CD14-positive monocyte (primary cell): ENCODE data around the gene EPB41L5. TPM values are rescaled to one million over a fixed set of nuclear protein-coding genes. Genes with fewer than 3 reads are reported as not detected.
"Not testable (repeated sequence)": the region's sequence is repeated elsewhere in the genome, so short reads cannot be mapped to it uniquely, and the experiment has no call there.

Experiments used
- DNase-seq, 3 donors: peaks; one replicate each; pipeline ENCODE4 v3.0.0-alpha.2; 2011 to 2022
- H2AFZ ChIP-seq: 2 replicates; pipeline ENCODE4 v1.6.0; 2012; ENCODE audit warnings: mild to moderate bottlenecking, low read depth, low read length, inconsistent platforms; ENCODE audit not compliant: insufficient read depth, poor library complexity, severe bottlenecking
- H3K27ac ChIP-seq, 2 donors: 1 replicate in 1 of 2; 2 replicates in 1 of 2; pipeline ENCODE4 v1.5.1; 2012 to 2013; ENCODE audit warnings: low read length in 2 of 2, control low read depth in 1 of 2, inconsistent platforms in 1 of 2, low read depth in 1 of 2, mild to moderate bottlenecking in 1 of 2
- H3K27me3 ChIP-seq, 2 donors: one replicate each; pipeline versions ENCODE4 v1.6.0 to v1.6.1; 2011 to 2013; ENCODE audit warnings: low read length in 2 of 2; ENCODE audit not compliant: control insufficient read depth in 2 of 2, insufficient read depth in 2 of 2
- H3K36me3 ChIP-seq, 2 donors: replicated peaks in 1 of 2; 1 replicate in 1 of 2; 2 replicates in 1 of 2; pipeline versions ENCODE4 v1.5.1 to v1.6.1; 2012 to 2013; ENCODE audit warnings: low read length in 2 of 2, control low read depth in 1 of 2, inconsistent platforms in 1 of 2, mild to moderate bottlenecking in 1 of 2; ENCODE audit not compliant: insufficient read depth in 2 of 2, control insufficient read depth in 1 of 2
- H3K4me1 ChIP-seq, 2 donors: 1 replicate in 1 of 2; 2 replicates in 1 of 2; pipeline versions ENCODE4 v1.5.1 to v1.6.1; 2012 to 2013; ENCODE audit warnings: low read length in 2 of 2, control low read depth in 1 of 2, inconsistent platforms in 1 of 2, mild to moderate bottlenecking in 1 of 2, moderate library complexity in 1 of 2; ENCODE audit not compliant: insufficient read depth in 2 of 2, control insufficient read depth in 1 of 2
- H3K4me2 ChIP-seq: replicated peaks from 2 replicates; pipeline ENCODE3; 2012; ENCODE audit warnings: low read length, moderate library complexity, mild to moderate bottlenecking; ENCODE audit not compliant: poor library complexity, severe bottlenecking; ENCODE audit errors: extremely low read depth
- H3K4me3 ChIP-seq, 3 experiments: fragments of 200-600 bp in 1 of 3; sonication (generic) in 1 of 3; replicated peaks in 1 of 3; 1 replicate in 2 of 3; 2 replicates in 1 of 3; pipeline ENCODE4 v1.5.1; 2011 to 2013; ENCODE audit warnings: low read length in 3 of 3, mild to moderate bottlenecking in 3 of 3, control low read depth in 2 of 3, low read depth in 2 of 3, inconsistent platforms in 1 of 3, moderate library complexity in 1 of 3
- H3K79me2 ChIP-seq: 2 replicates; pipeline ENCODE4 v1.6.0; 2012; ENCODE audit warnings: mild to moderate bottlenecking, control low read depth, inconsistent platforms, low read length, moderate library complexity; ENCODE audit not compliant: insufficient read depth
- H3K9ac ChIP-seq: 2 replicates; pipeline ENCODE4 v1.6.0; 2017; ENCODE audit warnings: low read length, mild to moderate bottlenecking; ENCODE audit not compliant: insufficient read depth, poor library complexity, severe bottlenecking
- H3K9me3 ChIP-seq, 2 donors: replicated peaks in 1 of 2; 1 replicate in 1 of 2; 2 replicates in 1 of 2; pipeline versions ENCODE4 v1.5.1 to v1.6.1; 2012 to 2013; ENCODE audit warnings: low read length in 2 of 2, control low read depth in 1 of 2; ENCODE audit not compliant: control insufficient read depth in 1 of 2, insufficient read depth in 1 of 2
- H4K20me1 ChIP-seq: 2 replicates; pipeline ENCODE4 v1.6.0; 2012; ENCODE audit warnings: mild to moderate bottlenecking, low read length, control low read depth, moderate library complexity; ENCODE audit not compliant: insufficient read depth
- H3K27ac Mint-ChIP-seq, 7 donors: one replicate each; pipeline ENCODE4 v1.8.0; 2020; ENCODE audit warnings: mild to moderate bottlenecking in 7 of 7, mixed read lengths in 7 of 7, moderate library complexity in 6 of 7, inconsistent platforms in 2 of 7
- H3K27me3 Mint-ChIP-seq, 3 donors: one replicate each; pipeline ENCODE4 v1.8.0; 2021 to 2022; ENCODE audit warnings: low read depth in 3 of 3, mild to moderate bottlenecking in 3 of 3, mixed read lengths in 3 of 3, moderate library complexity in 3 of 3, inconsistent platforms in 1 of 3
- H3K36me3 Mint-ChIP-seq, 2 donors: one replicate each; pipeline ENCODE4 v1.8.0; 2020; ENCODE audit warnings: mixed read lengths in 2 of 2, inconsistent platforms in 1 of 2, mild to moderate bottlenecking in 1 of 2
- H3K4me1 Mint-ChIP-seq: one replicate; pipeline ENCODE4 v1.8.0; 2020; ENCODE audit warnings: mild to moderate bottlenecking, mixed read lengths
- H3K4me3 Mint-ChIP-seq, 2 donors: one replicate each; pipeline ENCODE4 v1.8.0; 2020; ENCODE audit warnings: mild to moderate bottlenecking in 2 of 2, mixed read lengths in 2 of 2, moderate library complexity in 1 of 2
- H3K9me3 Mint-ChIP-seq, 7 donors: one replicate each; pipeline ENCODE4 v1.8.0; 2020 to 2022; ENCODE audit warnings: mixed read lengths in 7 of 7, mild to moderate bottlenecking in 6 of 7, moderate library complexity in 6 of 7, inconsistent platforms in 2 of 7
- CTCF ChIP-seq: fragments of 200-600 bp; IDR thresholded peaks from one replicate; pipeline ENCODE4 v1.8.0; 2022; ENCODE audit warnings: antibody characterized with exemption, mild to moderate bottlenecking
- WGBS: methylation state at CpG from one replicate; pipeline ENCODE4 v1.1.5; 2013; ENCODE audit warnings: missing lambda C conversion rate; ENCODE audit not compliant: insufficient coverage; 5-methylcytosine and 5-hydroxymethylcytosine counted together
- intact Hi-C, 2 donors: fragments of 100-400 bp; cut with micrococcal nuclease; formaldehyde crosslinking; loops; one replicate each; pipeline versions ENCODE4 v1.15.0 to v1.15.1; 2023
- polyA plus RNA-seq, 3 donors: library from polyadenylated mRNA; depleted of rRNA in 1 of 3; unstranded in 2 of 3; stranded (reverse) in 1 of 3; fragments of 300-500 nt in 2 of 3; fragments of >200 nt in 1 of 3; fragmentation: Illumina TruSeq in 2 of 3; gene quantifications; 1 replicate in 2 of 3; 2 replicates in 1 of 3; pipeline ENCODE4 v1.2.3, GENCODE V29; 2012 to 2021

Gene EPB41L5
- polyA plus RNA-seq, 3 donors: 1.4 to 2.4 (median 2.0) TPM

GRCh38 chr2:120192280-120192679 lies 179.4 kb downstream of the EPB41L5 start:
- H3K4me3 Mint-ChIP-seq: no peak overlapping the region
- WGBS: no CpG with 5 or more reads among the region's 1 CpG
- intact Hi-C loops: no loop called here
- H3K4me3 ChIP-seq: no peak overlapping the region
- no peak overlapping the region for H2AFZ ChIP-seq
- H3K4me1 Mint-ChIP-seq: no peaks in the 10 kb centered on the region
- H3K36me3 ChIP-seq: no peaks in the 10 kb centered on the region
- H3K27ac ChIP-seq: no peak overlapping the region
- H3K27me3 Mint-ChIP-seq: peaks cover 3 to 5% (median 4%) of the 10 kb centered on the region in 3 donors
- no peaks in the 10 kb centered on the region for H3K79me2 ChIP-seq
- H3K27me3 ChIP-seq: no peaks in the 10 kb centered on the region
- no peak for TF ChIP-seq CTCF
- H3K4me2 ChIP-seq: no peak overlapping the region
- H3K27ac Mint-ChIP-seq: no peak overlapping the region
- H3K36me3 Mint-ChIP-seq: peaks cover 0 to 3% of the 10 kb centered on the region in 2 donors
- peaks cover 10 to 22% (median 15%) of the 10 kb centered on the region in 7 donors for H3K9me3 Mint-ChIP-seq
- no peak overlapping the region for H3K9ac ChIP-seq
- peaks cover 0 to 4% of the 10 kb centered on the region in 2 donors for H3K9me3 ChIP-seq
- no peaks in the 10 kb centered on the region for H4K20me1 ChIP-seq
- H3K4me1 ChIP-seq: no peaks in the 10 kb centered on the region
- DNase-seq: no peak

- H3K9me3 ChIP-seq: peaks cover 6 to 11% of the 10 kb centered on the region in 2 donors
- peaks cover 0 to 4% (median 3%) of the 10 kb centered on the region in 3 donors for H3K27me3 Mint-ChIP-seq
- DNase-seq: no peak
Observed at GRCh38 chr2:120195553-120195952, 182.7 kb downstream of the EPB41L5 start.

GRCh38 chr2:120199817-120200459 lies 187.1 kb downstream of the EPB41L5 start:
- H3K36me3 ChIP-seq, H3K27me3 Mint-ChIP-seq, H4K20me1 ChIP-seq, H2AFZ ChIP-seq, DNase-seq, H3K4me3 Mint-ChIP-seq, H3K27ac ChIP-seq, H3K36me3 Mint-ChIP-seq, H3K4me3 ChIP-seq, intact Hi-C loops, H3K79me2 ChIP-seq, H3K27ac Mint-ChIP-seq, H3K9me3 ChIP-seq, H3K4me2 ChIP-seq, H3K27me3 ChIP-seq, H3K9ac ChIP-seq: not testable (repeated sequence)
- 96% methylated on average over 4 of the region's 10 CpGs for WGBS
- peaks cover 16 to 20% of the 10 kb centered on the region in 2 donors for H3K4me1 ChIP-seq
- H3K9me3 Mint-ChIP-seq: peaks cover 7 to 19% (median 17%) of the 10 kb centered on the region in 7 donors
- peaks cover 21% of the 10 kb centered on the region for H3K4me1 Mint-ChIP-seq

More at GRCh38 chr2:120195553-120195952, 182.7 kb downstream of the EPB41L5 start:
- Histone ChIP-seq H2AFZ (no peak overlapping the region), H3K79me2 (no peaks in the 10 kb centered on the region), H3K27ac (no peak overlapping the region), H3K27me3 (no peaks in the 10 kb centered on the region), H3K36me3 (no peaks in the 10 kb centered on the region), H3K4me1 (no peaks in the 10 kb centered on the region), H4K20me1 (no peaks in the 10 kb centered on the region), H3K9ac (no peak overlapping the region), H3K4me3 (no peak overlapping the region), H3K4me2 (no peak overlapping the region)
- H3K9me3 Mint-ChIP-seq: peaks cover 18 to 32% (median 30%) of the 10 kb centered on the region in 7 donors
- no peak overlapping the region for H3K4me3 Mint-ChIP-seq
- H3K27ac Mint-ChIP-seq: no peak overlapping the region
- intact Hi-C loops: no loop called here
- H3K4me1 Mint-ChIP-seq: no peaks in the 10 kb centered on the region
- no CpG with 5 or more reads among the region's 1 CpG for WGBS
- peaks cover 0 to 3% of the 10 kb centered on the region in 2 donors for H3K36me3 Mint-ChIP-seq
- TF ChIP-seq CTCF: no peak
